Measurements from ENCODE around the gene PLEKHM2. TPM values are rescaled to one million over a fixed set of nuclear protein-coding genes. Genes with fewer than 3 reads are reported as not detected.

PLEKHM2 gene
- total and polyA plus RNA-seq, 2 of the 4 experiments (the other 2 are of a cell fraction) = 24.7 to 48.0 TPM

- H3K9ac ChIP-seq (ENCODE audit: low read depth, low read length) = no peak overlapping the region
- no peak overlapping the region for H3K14ac ChIP-seq (replicated peaks; ENCODE audit: low read depth, low read length)
- H4K5ac ChIP-seq (ENCODE audit: low read depth, low read length) = no peak overlapping the region
- H4K20me1 ChIP-seq (ENCODE audit: insufficient read depth, low read length) = no peaks in the 10 kb centered on the region; the same call in 1 of the 2 replicates
- TF ChIP-seq RFX5 (IDR thresholded peaks at IDR 0.05; ENCODE audit: low read depth, low read length) = no peak
- CTCF ChIA-PET = interaction anchor here (0.5 kb wide), 1 partner anchor 50 kb away, joined by 5 read pairs; no protein-coding TSS in a partner anchor
- H3K4me3 ChIP-seq (ENCODE audit: insufficient read depth, low read depth, low read length) = no peak overlapping the region
- no peaks in the 10 kb centered on the region for H3K9me3 ChIP-seq (ENCODE audit: control insufficient read depth, insufficient read depth, low read length)
- WGBS, 2 experiments (ENCODE audit: extremely low coverage in 2 of 2, insufficient read length in 1 of 2) = 83% methylated on average over 11 of the region's 16 CpGs; no CpG with 5 or more reads in 1 of the 2 experiments
- dilution Hi-C loops (cut with HindIII; ENCODE audit: low sequenced_read_pairs, unreplicated experiment) (no loop called here), intact Hi-C loops (cut with micrococcal nuclease) (no loop called here), in situ Hi-C loops (cut with MboI; ENCODE audit: low sequenced_read_pairs) (no loop called here)
- H3K9me1 ChIP-seq (ENCODE audit: insufficient read depth, low read length) = no peaks in the 10 kb centered on the region
- H3K27me3 ChIP-seq (ENCODE audit: control insufficient read depth, insufficient read depth, low read length) = no peaks in the 10 kb centered on the region
- no peak overlapping the region for H3K18ac ChIP-seq (ENCODE audit: low read depth, low read length)
- no peak overlapping the region for H4K91ac ChIP-seq (ENCODE audit: insufficient read depth, low read depth, low read length)
- BruUV-seq (replicated peaks) = no TSS peak
- H3K36me3 ChIP-seq (ENCODE audit: control insufficient read depth, insufficient read depth, low read length) = peaks cover 12% of the 10 kb centered on the region
- H2BK20ac ChIP-seq (ENCODE audit: low read depth, low read length) = no peak overlapping the region
- no peak overlapping the region for H2AFZ ChIP-seq (replicated peaks; ENCODE audit: low read length, poor library complexity)
- ATAC-seq (ENCODE audit: low read depth) = no peak
- H3K4me1 ChIP-seq (ENCODE audit: control insufficient read depth, insufficient read depth, low read length) = no peaks in the 10 kb centered on the region
- H3K79me1 ChIP-seq (ENCODE audit: low read depth in 1 of 2, low read length in 2 of 2) = no peaks in the 10 kb centered on the region
- no peak overlapping the region for H2AK9ac ChIP-seq (replicated peaks; ENCODE audit: low read depth, low read length, poor library complexity)
- H4K8ac ChIP-seq (ENCODE audit: low read depth in 2 of 2, low read length in 2 of 2) = no peak overlapping the region
- no peak overlapping the region for H2BK15ac ChIP-seq (ENCODE audit: low read depth, low read length)
- POLR2A ChIA-PET (ENCODE audit: unreplicated experiment) = no interaction called here
- H3K23ac ChIP-seq (ENCODE audit: low read depth, low read length) = no peak overlapping the region
- H2BK120ac ChIP-seq (ENCODE audit: low read depth, low read length) = no peak overlapping the region
- no peak overlapping the region for H2BK5ac ChIP-seq (ENCODE audit: low read depth, low read length, poor library complexity, severe bottlenecking)
- H3K56ac ChIP-seq (ENCODE audit: extremely low read depth, insufficient read depth, low read length) = no peak overlapping the region
- H3K4me2 ChIP-seq (ENCODE audit: low read depth, low read length) = no peak overlapping the region
- H3K27ac ChIP-seq (ENCODE audit: insufficient read depth, low read length) = no peak overlapping the region
- no peak overlapping the region for H2AK5ac ChIP-seq (ENCODE audit: low read depth, low read length)
- no peak for DNase-seq
- no peak overlapping the region for H3K4ac ChIP-seq (ENCODE audit: low read depth, low read length)
These were observed 55.1 kb downstream of the PLEKHM2 start for GRCh38 chr1:15739259-15739658.

All from IMR-90 (cell line).